GM12801 (cell line): ENCODE results near the gene DAGLB.

ENCODE experiments used
- CTCF ChIP-seq: IDR thresholded peaks from one replicate; pipeline ENCODE4 v1.5.1; 2011; ENCODE audit warnings: control low read depth; ENCODE audit not compliant: insufficient read length; ENCODE audit errors: extremely low read depth

DAGLB gene

GRCh38 chr7:6489612-6490011 is 41.9 kb upstream of the DAGLB start:
- no peak for TF ChIP-seq CTCF

- TF ChIP-seq CTCF: no peak
Observed at GRCh38 chr7:6487184-6487545, 39.4 kb upstream of the DAGLB start.

- TF ChIP-seq CTCF: no peak
Observed at GRCh38 chr7:6486438-6487183, 38.9 kb upstream of the DAGLB start.

- TF ChIP-seq CTCF: no peak
Observed at GRCh38 chr7:6482743-6483119, 35.0 kb upstream of the DAGLB start.

- no peak for TF ChIP-seq CTCF
Observed at GRCh38 chr7:6482307-6482706, 34.6 kb upstream of the DAGLB start.

- no peak for TF ChIP-seq CTCF
Observed at GRCh38 chr7:6481445-6481844, 33.7 kb upstream of the DAGLB start.

GRCh38 chr7:6480323-6480660 is 32.5 kb upstream of the DAGLB start:
- TF ChIP-seq CTCF: no peak
